Trophoblast cell (in vitro differentiated cells and primary cell): ENCODE data around the gene PPP1R9A. TPM values are rescaled to one million over a fixed set of nuclear protein-coding genes. Genes with fewer than 3 reads are reported as not detected.

Experiments used
- DNase-seq, 2 donors: peaks; one replicate each; pipeline ENCODE4 v3.0.0-alpha.2; 2016
- H2AFZ ChIP-seq: 2 replicates; pipeline ENCODE4 v1.6.1; 2013; ENCODE audit warnings: low read length, moderate library complexity, mild to moderate bottlenecking; ENCODE audit not compliant: insufficient read depth, poor library complexity
- H2AK5ac ChIP-seq: 2 replicates; pipeline ENCODE4 v1.6.1; 2013; ENCODE audit warnings: mild to moderate bottlenecking, low read length
- H2BK120ac ChIP-seq: 2 replicates; pipeline ENCODE4 v1.6.1; 2013; ENCODE audit warnings: low read length, mild to moderate bottlenecking, moderate library complexity; ENCODE audit not compliant: insufficient read depth, poor library complexity
- H2BK12ac ChIP-seq: 2 replicates; pipeline ENCODE4 v1.6.1; 2013; ENCODE audit warnings: mild to moderate bottlenecking, low read length, moderate library complexity
- H2BK5ac ChIP-seq: 2 replicates; pipeline ENCODE4 v1.6.1; 2013; ENCODE audit warnings: low read length, low read depth, moderate library complexity, mild to moderate bottlenecking; ENCODE audit not compliant: poor library complexity
- H3K14ac ChIP-seq: 2 replicates; pipeline ENCODE4 v1.6.1; 2013; ENCODE audit warnings: mild to moderate bottlenecking, low read length
- H3K18ac ChIP-seq: 2 replicates; pipeline ENCODE4 v1.6.1; 2013; ENCODE audit warnings: mild to moderate bottlenecking, low read length
- H3K23ac ChIP-seq: 2 replicates; pipeline ENCODE4 v1.6.1; 2013; ENCODE audit warnings: low read length
- H3K27ac ChIP-seq: 2 replicates; pipeline ENCODE4 v1.5.1; 2013; ENCODE audit warnings: low read depth, mild to moderate bottlenecking, inconsistent platforms, low read length, moderate library complexity
- H3K27me3 ChIP-seq: 2 replicates; pipeline ENCODE4 v1.6.1; 2013; ENCODE audit warnings: inconsistent platforms, mild to moderate bottlenecking, low read length, moderate library complexity; ENCODE audit not compliant: insufficient read depth
- H3K36me3 ChIP-seq, 2 experiments: 1 replicate in 1 of 2; 2 replicates in 1 of 2; pipeline ENCODE4 v1.6.1; 2013; ENCODE audit warnings: low read length in 2 of 2, mild to moderate bottlenecking in 2 of 2, moderate library complexity in 1 of 2; ENCODE audit not compliant: insufficient read depth in 2 of 2, control insufficient read depth in 1 of 2
- H3K4ac ChIP-seq: 2 replicates; pipeline ENCODE4 v1.6.1; 2013; ENCODE audit warnings: low read depth, mild to moderate bottlenecking, low read length, moderate library complexity
- H3K4me1 ChIP-seq, 2 experiments: 1 replicate in 1 of 2; 2 replicates in 1 of 2; pipeline ENCODE4 v1.6.1; 2013; ENCODE audit warnings: low read length in 2 of 2, mild to moderate bottlenecking in 2 of 2, moderate library complexity in 1 of 2; ENCODE audit not compliant: insufficient read depth in 2 of 2, control insufficient read depth in 1 of 2
- H3K4me2 ChIP-seq: 2 replicates; pipeline ENCODE4 v1.6.1; 2013; ENCODE audit warnings: inconsistent platforms, mild to moderate bottlenecking, low read length, moderate library complexity
- H3K4me3 ChIP-seq: 2 replicates; pipeline ENCODE4 v1.5.1; 2013; ENCODE audit warnings: mild to moderate bottlenecking, low read depth, low read length, inconsistent platforms
- H3K79me1 ChIP-seq: one replicate; pipeline ENCODE4 v1.6.1; 2013; ENCODE audit warnings: low read length
- H3K79me2 ChIP-seq: 2 replicates; pipeline ENCODE4 v1.6.1; 2013; ENCODE audit warnings: low read length, mild to moderate bottlenecking; ENCODE audit not compliant: control insufficient read depth, insufficient read depth, poor library complexity
- H3K9ac ChIP-seq: 2 replicates; pipeline ENCODE4 v1.6.1; 2013; ENCODE audit warnings: mild to moderate bottlenecking, low read length
- H3K9me3 ChIP-seq: 2 replicates; pipeline ENCODE4 v1.6.1; 2013; ENCODE audit warnings: low read depth, mild to moderate bottlenecking, control low read depth, inconsistent platforms, low read length; ENCODE audit not compliant: insufficient read depth
- H4K12ac ChIP-seq: 2 replicates; pipeline ENCODE4 v1.6.1; 2013; ENCODE audit warnings: low read depth, mild to moderate bottlenecking, low read length, moderate library complexity
- H4K8ac ChIP-seq: 2 replicates; pipeline ENCODE4 v1.6.1; 2013; ENCODE audit warnings: low read depth, mild to moderate bottlenecking, low read length, moderate library complexity
- H4K91ac ChIP-seq: one replicate; pipeline ENCODE4 v1.6.1; 2013; ENCODE audit warnings: low read depth, mild to moderate bottlenecking, low read length, moderate library complexity
- WGBS: extraction: QIAGEN DNeasy Blood & Tissue Kit; methylation state at CpG from one replicate; pipeline ENCODE4 v1.1.7; 2013; ENCODE audit warnings: missing lambda C conversion rate; ENCODE audit not compliant: insufficient read length, insufficient coverage; ENCODE audit errors: extremely low coverage; 5-methylcytosine and 5-hydroxymethylcytosine counted together
- polyA plus RNA-seq: library from polyadenylated mRNA; stranded (reverse); fragments of 200-250 nt; gene quantifications from 2 replicates; pipeline ENCODE4 v1.2.3, GENCODE V29; 2013

Gene PPP1R9A
- polyA plus RNA-seq, result 1.3 and 1.5 TPM in 2 replicates

- H3K9me3 ChIP-seq, result no peaks in the 10 kb centered on the region
- H3K36me3 ChIP-seq, result no peaks in the 10 kb centered on the region
- peak within 1 kb of the TSS; percentile 82 for H3K4me3 ChIP-seq
- H2BK12ac ChIP-seq, result no peak within 1 kb of the TSS
- no peak within 1 kb of the TSS for H2AK5ac ChIP-seq
- peaks cover 1% of the 10 kb centered on the region for H3K79me2 ChIP-seq
- H3K79me1 ChIP-seq, result peaks cover 9% of the 10 kb centered on the region
- H3K18ac ChIP-seq, result peak within 1 kb of the TSS; percentile 72
- H3K27ac ChIP-seq, result peak within 1 kb of the TSS; percentile 49
- peak in 1 of 2 donors; percentile 21 for DNase-seq
- H4K12ac ChIP-seq, result peak within 1 kb of the TSS; percentile 63
- peak within 1 kb of the TSS; percentile 28 for H2BK5ac ChIP-seq
- H3K4me2 ChIP-seq, result peak within 1 kb of the TSS; percentile 68
- no peaks in the 10 kb centered on the region for H3K27me3 ChIP-seq
- H3K14ac ChIP-seq, result peak within 1 kb of the TSS; percentile 77
- H2BK120ac ChIP-seq, result peak within 1 kb of the TSS; percentile 68
- no peak within 1 kb of the TSS for H3K23ac ChIP-seq
- H3K4ac ChIP-seq, result no peak within 1 kb of the TSS
- H4K91ac ChIP-seq, result peak within 1 kb of the TSS; percentile 46
- H3K9ac ChIP-seq, result peak within 1 kb of the TSS; percentile 53
- H2AFZ ChIP-seq, result peak within 1 kb of the TSS; percentile 81
- H4K8ac ChIP-seq, result peak within 1 kb of the TSS; percentile 90
- peaks cover 4 to 5% of the 10 kb centered on the region in 2 experiments for H3K4me1 ChIP-seq
- no CpG with 5 or more reads among the region's 36 CpGs for WGBS
Measured at GRCh38 chr7:94907026-94907810, at the start of gene PPP1R9A. Gene PPP1R9A (plus strand): TSS chr7:94907594. CDS start chr7:94910114, 2,520 bp downstream.

GRCh38 chr7:94871132-94871531, 36.3 kb upstream of the PPP1R9A start:
- Histone ChIP-seq H3K79me1 (no peaks in the 10 kb centered on the region), H3K9me3 (no peaks in the 10 kb centered on the region), H3K27me3 (no peaks in the 10 kb centered on the region), H4K12ac (no peak overlapping the region), H3K4me3 (no peak overlapping the region), H3K4me1 (no peaks in the 10 kb centered on the region), H3K4ac (no peak overlapping the region), H3K18ac (no peak overlapping the region), H3K23ac (no peak overlapping the region), H4K91ac (no peak overlapping the region), H2BK120ac (no peak overlapping the region), H3K14ac (no peak overlapping the region), H3K4me2 (no peak overlapping the region), H2AFZ (no peak overlapping the region), H3K79me2 (no peaks in the 10 kb centered on the region), H4K8ac (no peak overlapping the region), H2BK5ac (no peak overlapping the region), H3K9ac (no peak overlapping the region), H3K36me3 (no peaks in the 10 kb centered on the region), H2AK5ac (no peak overlapping the region), H2BK12ac (no peak overlapping the region), H3K27ac (no peak overlapping the region)
- DNase-seq, result no peak

GRCh38 chr7:94873239-94873638, 34.2 kb upstream of the PPP1R9A start:
- H3K27ac ChIP-seq, result no peak overlapping the region
- H4K91ac ChIP-seq, result no peak overlapping the region
- no peak overlapping the region for H4K12ac ChIP-seq
- WGBS, result no CpG with 5 or more reads among the region's 3 CpGs
- H3K27me3 ChIP-seq, result no peaks in the 10 kb centered on the region
- H3K4me1 ChIP-seq, result no peaks in the 10 kb centered on the region
- H3K23ac ChIP-seq, result no peak overlapping the region
- no peaks in the 10 kb centered on the region for H3K79me2 ChIP-seq
- DNase-seq, result no peak
- no peak overlapping the region for H3K9ac ChIP-seq
- no peak overlapping the region for H2BK12ac ChIP-seq
- peak overlapping the region; percentile 35 for H3K4me3 ChIP-seq
- H3K14ac ChIP-seq, result no peak overlapping the region
- no peak overlapping the region for H2AK5ac ChIP-seq
- H2BK5ac ChIP-seq, result no peak overlapping the region
- peaks cover 5% of the 10 kb centered on the region for H3K9me3 ChIP-seq
- H3K36me3 ChIP-seq, result no peaks in the 10 kb centered on the region
- H3K4me2 ChIP-seq, result no peak overlapping the region
- no peak overlapping the region for H3K4ac ChIP-seq
- H4K8ac ChIP-seq, result no peak overlapping the region
- no peak overlapping the region for H2AFZ ChIP-seq
- no peaks in the 10 kb centered on the region for H3K79me1 ChIP-seq
- no peak overlapping the region for H2BK120ac ChIP-seq
- H3K18ac ChIP-seq, result no peak overlapping the region

GRCh38 chr7:94874036-94874785, 33.2 kb upstream of the PPP1R9A start:
- Histone ChIP-seq H3K27me3 (no peaks in the 10 kb centered on the region), H2BK120ac (no peak overlapping the region), H3K27ac (no peak overlapping the region), H3K4me2 (no peak overlapping the region), H2BK12ac (no peak overlapping the region), H3K9me3 (peaks cover 9% of the 10 kb centered on the region), H3K18ac (no peak overlapping the region), H3K4me1 (no peaks in the 10 kb centered on the region), H3K4me3 (no peak overlapping the region), H2AFZ (no peak overlapping the region), H3K14ac (no peak overlapping the region), H3K36me3 (no peaks in the 10 kb centered on the region), H2AK5ac (no peak overlapping the region), H3K4ac (no peak overlapping the region), H3K79me2 (no peaks in the 10 kb centered on the region), H3K79me1 (no peaks in the 10 kb centered on the region), H3K23ac (no peak overlapping the region), H3K9ac (no peak overlapping the region), H4K8ac (no peak overlapping the region), H4K12ac (no peak overlapping the region), H2BK5ac (no peak overlapping the region), H4K91ac (no peak overlapping the region)
- WGBS, result no CpG with 5 or more reads among the region's 5 CpGs
- peak; percentile 66 to 85 for DNase-seq
